ENCODE measurements around the gene KCNIP4. TPM values are rescaled to one million over a fixed set of nuclear protein-coding genes. Genes with fewer than 3 reads are reported as not detected.
A peak's percentile ranks its signal among the peaks of the same experiment; 100 is the strongest.

Gene KCNIP4
- total and polyA plus RNA-seq, 2 of the 4 experiments (the other 2 are of a cell fraction), result not detected

DNA sequence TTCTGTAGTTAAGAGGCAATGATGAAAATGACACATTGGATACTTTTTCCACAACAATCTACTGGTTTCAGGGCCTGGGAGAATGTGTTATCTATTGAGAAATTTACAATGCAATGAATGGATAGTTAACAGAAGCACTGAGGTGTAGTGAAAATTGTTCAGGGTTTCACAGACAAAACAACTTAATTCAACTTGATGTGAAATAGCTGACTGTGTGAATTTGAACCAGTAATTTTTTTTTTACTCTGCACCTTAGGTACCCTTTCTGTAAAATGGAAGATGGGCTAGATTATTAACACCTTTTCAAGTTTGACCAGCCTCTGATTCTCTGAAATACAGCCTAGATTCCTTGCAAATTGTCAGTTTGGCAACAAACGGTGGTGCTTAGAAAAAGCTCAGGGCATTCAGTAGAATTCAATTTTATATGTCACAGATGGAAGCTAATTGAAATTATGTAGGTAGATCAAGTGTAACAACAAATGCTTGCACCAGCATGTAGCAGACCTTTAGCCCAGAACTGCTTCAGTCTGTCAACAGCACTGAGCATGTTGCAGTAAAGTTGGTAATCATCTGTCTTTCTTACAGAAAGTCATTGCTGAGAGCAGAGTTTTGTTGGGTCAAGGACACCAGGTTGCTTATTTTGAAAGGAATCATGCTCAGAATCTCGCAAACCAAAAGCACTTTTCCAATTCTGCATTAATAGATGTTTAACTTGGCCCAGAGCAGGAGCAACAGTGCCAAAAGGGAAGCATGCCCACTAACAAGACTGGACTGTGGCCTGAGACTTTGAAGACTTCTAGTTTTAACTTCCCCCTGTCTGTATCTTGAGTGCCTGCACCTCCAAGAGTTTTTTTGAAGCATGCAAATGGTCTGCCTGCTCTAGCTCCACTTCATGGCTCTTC is 721.7 kb downstream of the KCNIP4 start:
- in situ Hi-C loops (cut with MboI; ENCODE audit: low sequenced_read_pairs), result no loop called here
- BruUV-seq (replicated peaks), result no TSS peak
- H3K27ac ChIP-seq (ENCODE audit: insufficient read depth, low read length), result no peak overlapping the region
- no peak overlapping the region for H2BK15ac ChIP-seq (ENCODE audit: low read depth, low read length)
- no peak overlapping the region for H4K8ac ChIP-seq (ENCODE audit: low read depth in 2 of 2, low read length in 2 of 2)
- H3K9me1 ChIP-seq (ENCODE audit: insufficient read depth, low read length), result no peaks in the 10 kb centered on the region
- no peak overlapping the region for H2BK5ac ChIP-seq (ENCODE audit: low read depth, low read length, poor library complexity, severe bottlenecking)
- no peaks in the 10 kb centered on the region for H4K20me1 ChIP-seq (ENCODE audit: insufficient read depth, low read length)
- no peak overlapping the region for H2AK5ac ChIP-seq (ENCODE audit: low read depth, low read length)
- dilution Hi-C loops (cut with HindIII; ENCODE audit: low sequenced_read_pairs, unreplicated experiment), result no loop called here
- H2BK20ac ChIP-seq (ENCODE audit: low read depth, low read length), result no peak overlapping the region
- TF ChIP-seq MAFK (IDR thresholded peaks at IDR 0.05; ENCODE audit: low read depth, low read length), result peak; percentile 60
- no peak for TF ChIP-seq POLR2A (IDR thresholded peaks at IDR 0.05; ENCODE audit: low read depth, low read length)
- H3K4ac ChIP-seq (ENCODE audit: low read depth, low read length), result no peak overlapping the region
- WGBS, 2 experiments (ENCODE audit: extremely low coverage in 2 of 2, insufficient read length in 1 of 2), result no CpG with 5 or more reads among the region's 2 CpGs
- DNase-seq (no peak), ATAC-seq (ENCODE audit: low read depth) (no peak)
- POLR2A ChIA-PET (ENCODE audit: unreplicated experiment), result no interaction called here
- H3K27me3 ChIP-seq (ENCODE audit: control insufficient read depth, insufficient read depth, low read length), result no peaks in the 10 kb centered on the region
- H3K9me3 ChIP-seq (ENCODE audit: control insufficient read depth, insufficient read depth, low read length), result peaks cover 12% of the 10 kb centered on the region
- H3K18ac ChIP-seq (ENCODE audit: low read depth, low read length), result no peak overlapping the region
- H3K4me2 ChIP-seq (ENCODE audit: low read depth, low read length), result no peak overlapping the region
- intact Hi-C loops (cut with micrococcal nuclease), result no loop called here
- H2AFZ ChIP-seq (replicated peaks; ENCODE audit: low read length, poor library complexity), result no peak overlapping the region
- H3K4me3 ChIP-seq (ENCODE audit: insufficient read depth, low read depth, low read length), result no peak overlapping the region
- H3K4me1 ChIP-seq (ENCODE audit: control insufficient read depth, insufficient read depth, low read length), result no peaks in the 10 kb centered on the region
- H3K56ac ChIP-seq (ENCODE audit: extremely low read depth, insufficient read depth, low read length), result no peak overlapping the region
- no peak overlapping the region for H4K5ac ChIP-seq (ENCODE audit: low read depth, low read length)
- H2AK9ac ChIP-seq (replicated peaks; ENCODE audit: low read depth, low read length, poor library complexity), result no peak overlapping the region
- CTCF ChIA-PET, result no interaction called here
- H4K91ac ChIP-seq (ENCODE audit: insufficient read depth, low read depth, low read length), result no peak overlapping the region
- H3K36me3 ChIP-seq (ENCODE audit: control insufficient read depth, insufficient read depth, low read length), result no peaks in the 10 kb centered on the region
- H3K23ac ChIP-seq (ENCODE audit: low read depth, low read length), result no peak overlapping the region
- H3K14ac ChIP-seq (replicated peaks; ENCODE audit: low read depth, low read length), result no peak overlapping the region
- no peaks in the 10 kb centered on the region for H3K79me1 ChIP-seq (ENCODE audit: low read depth in 1 of 2, low read length in 2 of 2)
- H3K9ac ChIP-seq (ENCODE audit: low read depth, low read length), result no peak overlapping the region
- H2BK120ac ChIP-seq (ENCODE audit: low read depth, low read length), result no peak overlapping the region
